Activated T-cell treated with anti-CD3 and anti-CD28 coated beads for 1 hour (primary cell): ENCODE data around the gene CBFA2T2.
"Not testable (repeated sequence)": the region's sequence is repeated elsewhere in the genome, so short reads cannot be mapped to it uniquely, and the experiment has no call there.

Experiments
- DNase-seq: peaks from one replicate; pipeline ENCODE4 v3.0.0-alpha.2; 2020; ENCODE audit warnings: low read depth

The CBFA2T2 gene

DNA sequence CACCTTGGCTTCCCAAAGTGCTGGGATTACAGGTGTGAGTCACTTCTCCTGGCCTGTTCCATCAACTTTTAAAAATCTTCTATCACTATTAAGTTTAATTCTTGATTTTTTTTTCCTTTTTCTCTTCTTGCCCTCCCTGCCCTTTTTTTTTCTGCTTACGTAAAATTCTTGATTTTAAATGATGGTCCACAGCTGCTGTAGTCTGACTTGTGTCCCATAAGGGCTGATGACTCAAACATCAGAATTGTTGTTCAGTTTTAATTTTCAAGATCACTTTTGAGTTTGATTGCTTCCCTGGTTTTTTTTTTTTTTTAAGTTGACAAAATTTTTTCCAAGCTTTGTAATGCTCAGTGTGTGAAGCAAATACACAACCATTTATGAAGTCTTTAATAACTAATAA is 61.9 kb downstream of the CBFA2T2 start:
- no peak for DNase-seq

DNA sequence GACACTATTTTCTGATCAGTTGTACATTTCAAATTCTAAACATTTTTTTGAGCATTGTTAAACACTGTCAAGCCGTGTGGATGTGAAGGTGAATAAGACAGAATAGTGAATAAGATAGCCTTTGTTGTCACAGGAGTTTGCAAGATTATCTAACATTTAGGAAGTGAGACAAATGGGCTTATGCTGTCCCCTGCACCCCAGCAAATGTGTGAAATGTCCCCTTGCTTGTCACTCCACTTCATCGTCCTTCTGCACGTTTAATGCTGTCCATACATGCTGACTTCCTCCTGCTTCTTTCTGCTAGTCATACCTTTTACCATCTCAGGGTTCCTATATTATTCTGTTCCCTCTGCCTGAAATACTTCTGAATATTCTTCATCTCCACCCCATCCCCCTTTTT is 62.6 kb downstream of the CBFA2T2 start:
- no peak for DNase-seq

DNA sequence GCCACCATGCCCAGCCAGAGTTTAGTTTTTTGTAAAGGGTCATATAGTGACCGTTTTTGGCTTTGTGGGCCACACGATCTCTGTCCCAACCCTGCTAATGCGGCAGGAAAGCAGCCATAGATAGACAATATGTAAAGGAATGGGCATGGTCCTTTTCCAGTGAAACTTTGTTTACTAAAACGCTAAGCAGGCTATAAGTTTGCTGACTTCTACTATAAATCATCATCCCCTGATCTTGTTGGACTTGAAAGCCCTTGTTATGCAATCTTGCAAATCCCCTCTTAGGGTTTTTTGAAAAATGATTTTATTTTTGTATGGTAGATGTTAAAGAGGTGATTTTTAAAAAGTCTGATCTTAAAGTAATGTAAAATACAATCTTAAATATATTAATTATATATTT is 63.6 kb downstream of the CBFA2T2 start:
- DNase-seq = no peak

DNA sequence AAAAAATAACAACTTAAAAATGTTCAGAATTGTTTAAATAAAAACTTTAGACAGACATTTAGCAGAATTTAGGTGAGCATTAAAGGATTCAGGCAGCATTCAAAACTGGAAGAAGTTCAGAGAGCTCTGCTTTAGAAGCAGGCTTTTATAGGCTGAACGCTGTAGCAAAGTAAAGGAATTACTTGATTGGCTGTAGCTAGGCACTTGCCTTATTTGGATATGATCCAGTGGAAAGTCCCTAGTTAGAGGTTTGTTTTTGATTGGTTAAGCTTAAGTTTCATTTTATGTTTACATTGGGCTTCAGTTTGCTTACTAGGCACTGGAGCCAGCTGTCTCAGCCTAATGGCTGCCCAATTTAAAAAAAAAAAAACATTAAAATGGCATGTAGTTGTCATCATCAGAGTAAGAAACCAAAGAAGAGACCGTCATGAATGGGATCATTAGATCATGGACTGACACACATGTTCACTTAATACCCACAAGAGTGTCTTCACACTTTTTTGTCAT is 65.1 kb downstream of the CBFA2T2 start:
- peak; percentile 6 for DNase-seq

DNA sequence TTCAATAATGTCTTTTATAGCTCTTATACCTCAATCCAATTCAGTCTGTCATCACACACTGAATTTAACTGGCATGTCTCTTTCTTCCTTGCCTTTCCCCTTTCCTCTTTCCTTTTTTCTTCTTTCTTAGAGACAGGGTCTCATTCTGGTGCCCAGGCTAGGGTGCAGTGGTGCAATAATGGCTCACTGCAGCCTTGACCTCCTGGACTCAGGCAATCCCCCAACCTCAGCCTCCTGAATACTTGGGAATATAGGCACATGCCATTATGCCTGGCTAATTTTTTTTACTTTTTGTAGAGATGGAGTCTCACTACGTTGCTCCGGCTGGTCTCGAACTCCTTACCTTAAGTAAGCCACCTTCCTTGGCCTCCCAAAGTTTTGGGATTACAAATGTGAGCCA is 65.9 kb downstream of the CBFA2T2 start:
- no peak for DNase-seq

DNA sequence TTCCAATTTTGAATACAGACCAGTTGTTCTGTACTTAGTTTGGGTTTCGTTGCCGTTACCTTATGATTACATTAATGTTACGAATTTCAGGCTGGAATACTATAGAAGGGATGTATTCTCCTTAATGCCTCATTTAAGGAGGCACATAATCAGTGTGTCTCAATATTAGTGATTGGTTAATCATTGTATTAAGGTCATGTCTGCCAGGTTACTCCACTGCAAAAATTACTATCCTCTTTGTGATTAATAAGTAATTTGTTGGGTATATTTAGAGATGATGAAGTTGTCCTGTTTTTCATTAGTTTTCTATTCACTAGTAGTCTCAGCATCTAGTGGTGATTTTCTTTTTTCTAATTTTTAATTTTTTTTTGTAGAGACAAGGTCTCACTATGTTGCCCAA is 66.3 kb downstream of the CBFA2T2 start:
- no peak for DNase-seq

DNA sequence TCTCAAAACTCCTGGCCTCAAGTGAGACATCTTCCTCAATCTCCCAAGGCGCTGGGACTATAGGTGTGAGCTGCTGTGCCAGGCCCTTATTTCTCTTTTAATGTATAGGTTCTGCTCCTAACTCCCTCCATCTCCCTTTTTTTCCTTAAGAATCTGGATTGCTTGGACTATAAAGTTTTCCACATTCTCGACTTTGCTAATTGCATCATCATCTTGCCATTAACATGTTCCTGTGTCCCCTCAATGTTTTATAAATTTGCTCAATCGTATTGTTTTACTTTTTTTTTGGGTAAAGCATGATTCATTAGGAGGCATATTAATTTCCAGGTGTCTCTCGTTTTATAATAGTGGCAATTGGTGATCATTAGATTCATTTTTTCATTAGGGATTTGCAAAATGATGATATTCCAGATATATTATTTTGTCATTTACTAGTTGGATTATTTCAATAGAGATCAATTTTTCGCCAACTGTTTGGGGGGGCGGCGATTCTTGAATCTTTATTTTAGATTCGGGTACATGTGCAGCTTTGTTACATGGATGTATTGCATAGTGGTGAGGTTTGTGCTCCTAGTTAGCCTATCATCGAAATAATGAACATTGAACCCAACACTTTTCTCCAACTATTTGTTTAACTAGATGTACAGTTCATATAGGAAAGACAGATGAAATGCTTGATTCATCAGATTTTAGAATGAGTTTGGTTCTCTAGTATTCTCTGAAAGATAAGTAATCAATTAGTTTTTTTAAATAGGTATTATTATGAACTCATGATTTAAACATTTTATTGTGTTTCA is 68.7 kb downstream of the CBFA2T2 start:
- DNase-seq = no peak

DNA sequence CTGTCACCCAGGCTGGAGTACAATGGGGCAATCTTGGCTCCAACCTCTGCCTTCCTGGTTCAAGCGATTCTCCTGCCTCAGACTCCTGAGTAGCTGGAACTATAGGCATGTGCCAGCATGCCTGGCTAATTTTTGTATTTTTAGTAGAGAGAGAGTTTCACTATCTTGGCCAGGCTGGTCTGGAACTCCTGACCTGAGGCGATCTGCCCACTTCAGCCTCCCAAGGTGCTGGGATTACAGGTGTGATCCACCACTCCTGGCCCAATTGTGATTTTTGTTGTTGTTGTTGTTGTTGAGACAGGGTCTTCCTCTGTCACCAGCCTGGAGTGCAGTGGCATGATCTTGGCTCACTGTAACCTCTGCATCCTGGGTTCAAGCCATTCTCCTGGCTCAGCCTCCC is 69.3 kb downstream of the CBFA2T2 start:
- no peak for DNase-seq

DNA sequence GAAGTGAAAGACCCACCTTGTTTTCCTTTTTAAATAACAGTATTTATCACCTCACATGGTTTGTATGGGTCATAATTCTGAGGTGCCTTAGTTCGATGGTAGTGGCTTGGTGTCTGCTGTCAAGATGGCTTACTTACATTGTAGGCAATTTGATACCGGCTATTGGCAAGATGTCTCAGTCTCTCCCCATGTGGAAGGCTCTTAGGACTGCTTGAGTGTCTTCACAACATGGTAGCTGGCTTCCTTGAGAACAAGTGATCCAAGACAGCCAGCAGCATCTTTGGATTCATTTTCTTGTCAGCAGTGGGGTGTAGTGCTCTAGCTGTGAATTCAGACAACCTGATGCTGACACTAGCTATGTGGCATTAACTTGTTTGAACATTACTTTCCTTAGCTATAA is 70.1 kb downstream of the CBFA2T2 start:
- no peak for DNase-seq

DNA sequence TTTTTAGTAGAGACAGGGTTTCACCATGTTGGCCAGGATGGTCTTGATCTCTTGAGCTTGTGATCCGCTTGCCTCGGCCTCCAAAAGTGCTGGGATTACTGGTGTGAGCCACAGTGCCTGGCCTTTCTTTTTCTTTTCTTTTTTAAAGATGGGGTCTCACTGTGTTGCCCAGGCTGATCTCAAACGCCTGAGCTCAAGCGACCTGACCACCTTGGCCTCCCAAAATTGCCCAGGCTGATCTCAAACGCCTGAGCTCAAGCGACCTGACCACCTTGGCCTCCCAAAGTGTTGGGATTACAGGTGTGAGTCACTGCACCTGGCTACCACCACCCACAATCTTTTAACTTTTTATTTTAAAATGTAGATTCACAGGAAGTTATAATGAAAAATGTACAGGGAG is 71.2 kb downstream of the CBFA2T2 start:
- DNase-seq = not testable (repeated sequence)

DNA sequence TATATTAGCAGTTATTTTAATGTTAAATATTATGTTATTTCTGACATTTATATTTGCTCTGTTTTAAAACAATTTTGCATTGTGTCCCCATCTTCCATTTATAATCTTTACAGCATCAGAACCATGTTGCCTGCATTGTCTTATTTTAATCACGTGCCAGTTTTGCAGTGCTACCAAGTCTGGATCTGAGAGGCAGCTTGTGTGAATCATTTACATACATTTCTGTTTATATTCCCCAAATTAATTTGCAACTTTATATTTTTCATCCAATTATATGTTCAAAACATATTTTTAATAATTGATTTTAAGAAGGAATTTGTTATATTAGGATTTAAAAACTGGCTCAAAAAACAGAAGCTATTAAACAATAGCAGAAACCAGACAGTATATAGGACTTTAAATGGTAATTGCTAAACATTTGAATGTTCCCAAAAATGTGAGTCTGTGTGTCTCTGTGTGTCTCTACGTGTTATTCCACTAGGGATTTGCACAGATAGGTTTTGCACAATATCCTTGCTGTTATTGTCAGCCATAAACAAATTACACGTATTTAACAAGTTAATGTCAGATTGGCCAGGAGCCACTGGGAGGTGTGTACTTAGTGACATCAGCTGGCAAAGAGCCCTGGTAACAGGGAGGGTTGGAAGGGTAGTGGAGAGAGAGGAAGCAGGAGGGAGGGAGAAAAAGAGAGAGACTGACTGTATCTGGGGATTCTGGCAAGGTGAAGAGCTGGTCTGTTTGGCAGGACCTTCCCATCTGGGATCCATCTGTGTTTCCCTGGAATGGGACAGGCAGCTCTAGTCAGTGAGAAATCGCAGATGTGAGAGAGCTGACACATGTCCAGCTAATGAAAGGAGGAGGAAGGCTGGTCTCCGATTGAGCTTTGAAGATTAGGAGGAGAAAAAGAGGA is 72.1 kb downstream of the CBFA2T2 start:
- no peak for DNase-seq

DNA sequence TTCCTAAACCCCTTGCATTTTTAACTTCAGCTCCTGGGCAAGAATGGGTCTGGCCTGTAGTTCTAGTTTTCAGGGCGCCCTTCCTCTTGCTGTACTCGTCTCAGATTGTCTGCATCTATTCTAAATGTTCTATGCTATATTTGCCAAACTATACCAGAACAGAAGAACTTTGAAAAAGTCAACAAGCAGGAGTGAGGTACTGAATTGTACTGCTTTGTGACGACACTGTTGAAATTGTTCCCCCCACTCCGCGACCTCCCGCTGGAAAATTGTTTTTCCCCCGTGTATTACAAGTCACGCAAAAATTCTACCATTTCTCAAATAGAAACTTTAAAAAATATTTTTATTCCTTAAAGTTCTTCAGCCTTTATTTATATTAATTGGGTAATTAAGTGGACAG is 73.9 kb downstream of the CBFA2T2 start:
- no peak for DNase-seq

DNA sequence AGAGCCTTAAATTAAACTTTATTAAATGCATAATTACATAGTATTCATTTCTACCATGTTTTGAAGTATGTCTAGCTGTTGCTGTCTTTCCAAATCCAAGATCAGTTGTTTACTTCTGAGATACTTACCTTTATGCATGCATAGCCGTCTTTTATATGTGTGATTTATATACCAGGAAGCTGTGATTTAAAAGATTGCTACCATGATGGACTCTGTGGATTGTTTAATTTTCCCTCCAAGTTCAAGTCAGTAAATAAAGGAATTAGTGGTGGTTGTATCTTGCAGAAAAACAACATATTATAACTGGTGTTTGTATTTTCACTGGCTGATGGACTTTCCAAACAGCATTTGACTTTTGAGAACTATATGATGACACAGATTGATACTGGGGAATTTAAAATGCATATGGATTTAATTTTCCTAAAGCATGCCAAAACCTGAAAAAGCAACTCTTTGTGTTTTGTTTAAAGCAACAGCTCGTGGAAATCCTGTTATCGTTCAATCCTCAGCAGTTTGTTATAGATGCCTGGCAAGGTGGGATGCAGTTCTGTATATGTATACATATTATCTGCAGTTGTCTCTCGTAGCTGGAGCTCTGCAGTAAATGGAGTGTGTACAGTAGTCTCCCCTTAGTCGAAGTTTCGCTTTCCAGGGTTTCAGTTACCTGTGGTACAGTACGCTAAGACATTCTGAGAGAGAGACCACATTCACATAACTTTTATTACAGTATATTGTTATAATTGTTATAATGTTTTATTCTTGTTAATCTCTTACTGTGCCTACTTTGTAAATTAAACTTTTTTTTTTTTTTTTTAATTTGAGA is 77.1 kb downstream of the CBFA2T2 start:
- no peak for DNase-seq

DNA sequence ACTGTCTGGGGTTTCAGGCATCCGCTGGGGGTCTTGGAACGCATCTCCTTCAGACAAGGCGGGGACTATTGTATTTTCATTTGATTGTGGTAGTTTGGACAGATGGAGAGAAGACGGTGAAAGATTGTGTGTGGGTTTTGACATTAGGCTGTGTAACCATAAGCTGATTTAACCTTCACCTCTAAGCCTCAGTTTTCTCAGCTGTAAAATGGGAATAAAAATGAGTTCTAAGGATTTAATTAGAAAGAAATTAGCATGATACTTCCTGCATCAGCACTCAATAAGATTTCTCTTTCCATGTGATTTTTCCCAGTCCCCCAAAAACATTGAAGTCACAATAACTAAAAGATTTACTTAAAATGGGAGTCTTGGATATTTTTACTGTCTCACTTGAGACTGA is 78.1 kb downstream of the CBFA2T2 start:
- no peak for DNase-seq

DNA sequence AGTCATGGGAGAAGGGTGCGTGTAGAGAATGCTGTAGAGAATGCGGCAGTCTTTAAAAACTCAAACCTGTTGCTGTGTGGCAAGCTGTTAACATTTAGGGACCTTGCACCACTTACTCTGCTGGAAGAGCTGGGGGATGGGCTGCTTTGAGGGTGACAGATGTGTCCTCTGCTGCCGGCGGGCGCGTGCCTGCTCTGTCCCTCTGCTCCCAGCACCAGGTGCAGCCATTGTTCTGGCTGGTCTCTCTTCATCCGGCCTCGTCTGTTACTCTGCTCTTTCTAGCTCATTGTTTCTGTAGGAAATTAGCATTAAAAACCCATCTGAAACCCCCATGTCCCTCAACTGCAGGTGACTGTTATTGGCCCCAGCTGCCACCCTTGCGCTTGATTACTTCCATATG is 78.5 kb downstream of the CBFA2T2 start:
- no peak for DNase-seq

DNA sequence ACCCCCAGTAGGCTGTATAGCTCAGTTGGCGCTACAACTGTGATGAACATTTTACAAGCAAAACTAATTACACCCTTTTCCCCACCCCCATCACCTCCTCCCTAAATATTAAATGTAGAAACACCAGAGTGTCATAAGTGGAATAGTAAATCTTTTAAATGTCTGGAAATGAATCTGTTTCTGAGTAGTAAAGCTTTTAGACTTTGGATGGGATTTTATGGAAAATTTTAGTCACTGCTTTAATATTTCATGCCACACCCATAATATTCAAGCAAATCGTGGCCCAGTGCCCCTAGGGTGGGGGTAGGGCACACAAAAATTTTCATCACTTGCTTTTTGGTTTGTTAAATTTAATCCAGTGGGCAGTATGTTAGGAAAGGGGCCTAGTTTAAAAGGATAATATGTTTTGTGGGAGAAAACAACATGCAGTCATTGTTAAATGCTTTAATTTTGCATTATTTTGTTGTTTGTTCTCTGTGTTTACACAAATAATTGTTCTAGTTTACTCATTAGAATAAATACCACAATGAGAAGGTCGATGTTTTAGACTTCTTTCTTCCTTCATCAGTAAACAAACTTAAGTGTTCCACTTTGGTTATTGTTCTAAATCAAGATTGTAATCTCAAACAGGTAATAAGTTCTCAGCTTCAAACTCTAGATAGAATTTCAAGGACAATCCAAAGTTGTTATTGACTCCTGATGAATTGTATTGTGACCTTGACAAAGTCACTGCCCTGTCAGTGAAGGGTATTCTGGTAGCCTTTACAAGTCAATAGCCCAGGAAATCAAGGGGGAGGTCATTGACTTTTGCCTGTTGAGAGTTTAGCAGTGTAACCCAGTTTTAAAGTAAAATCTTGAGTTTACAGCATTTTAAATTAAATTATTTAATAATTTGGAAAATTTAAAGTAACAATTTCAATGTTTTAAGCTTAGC is 79.2 kb downstream of the CBFA2T2 start:
- DNase-seq = no peak

DNA sequence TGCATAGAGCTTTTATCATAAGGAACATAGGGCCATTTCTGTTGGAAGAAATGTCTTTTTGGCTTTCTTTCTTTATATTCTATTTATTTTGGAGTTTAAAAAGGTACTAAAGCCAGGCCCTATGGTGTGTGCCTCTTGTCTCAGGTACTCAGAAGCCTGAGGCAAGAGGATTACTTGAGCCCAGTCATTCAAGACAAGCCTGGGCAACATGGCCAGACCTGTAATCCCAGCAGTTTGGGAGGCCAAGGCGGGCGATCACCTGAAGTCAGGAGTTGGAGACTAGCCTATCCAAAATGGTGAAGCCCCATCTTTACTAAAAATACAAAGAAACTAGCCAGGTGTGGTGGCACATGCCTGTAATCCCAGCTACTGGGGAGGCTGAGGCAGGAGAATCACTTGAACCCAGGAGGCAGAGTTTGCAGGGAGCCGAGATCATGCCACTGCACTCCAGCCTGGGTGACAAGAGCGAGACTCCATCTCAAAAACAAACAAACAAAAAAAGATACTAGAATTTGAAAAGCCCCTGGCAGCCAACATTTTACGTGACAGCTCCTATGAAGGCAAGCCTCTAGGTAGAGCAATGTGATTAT is 80.0 kb downstream of the CBFA2T2 start:
- DNase-seq = no peak

DNA sequence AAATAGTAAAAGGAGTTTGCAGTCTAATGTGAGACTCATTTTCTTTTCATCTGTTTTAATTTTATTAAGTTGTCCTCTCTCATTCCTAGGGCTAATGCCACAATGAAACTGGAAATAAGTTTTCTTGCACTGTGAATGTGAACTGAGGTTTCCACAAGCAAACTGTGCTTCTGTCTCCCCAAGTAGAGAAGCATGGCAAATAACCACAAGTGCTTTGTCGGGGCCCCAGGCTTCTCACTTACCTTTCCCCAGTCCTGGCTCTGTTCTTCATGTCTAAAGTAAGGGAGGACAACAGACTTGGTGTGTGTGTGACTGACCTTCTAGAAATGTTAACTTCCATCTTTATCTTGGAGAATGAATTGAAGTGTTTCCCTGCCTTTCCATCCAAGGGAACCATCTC is 80.8 kb downstream of the CBFA2T2 start:
- no peak for DNase-seq

DNA sequence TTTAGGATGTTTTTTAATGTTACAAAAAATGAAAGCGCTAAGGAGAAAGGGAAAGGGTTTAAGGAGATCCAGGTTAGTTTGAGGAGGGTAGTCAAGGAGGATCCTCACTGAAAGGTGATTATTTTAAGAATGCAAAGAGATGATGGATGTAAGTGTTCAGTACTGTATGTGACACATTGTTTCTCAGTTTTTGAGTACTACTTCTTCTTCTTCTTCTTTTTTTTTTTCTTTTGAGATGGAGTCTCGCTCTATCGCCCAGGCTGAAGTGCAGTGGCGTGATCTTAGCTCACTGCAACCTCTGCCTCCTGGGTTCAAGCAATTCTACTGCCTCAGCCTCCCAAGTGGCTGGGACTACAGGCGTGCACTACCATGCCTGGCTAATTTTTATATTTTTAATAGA is 83.4 kb downstream of the CBFA2T2 start:
- DNase-seq = not testable (repeated sequence)

DNA sequence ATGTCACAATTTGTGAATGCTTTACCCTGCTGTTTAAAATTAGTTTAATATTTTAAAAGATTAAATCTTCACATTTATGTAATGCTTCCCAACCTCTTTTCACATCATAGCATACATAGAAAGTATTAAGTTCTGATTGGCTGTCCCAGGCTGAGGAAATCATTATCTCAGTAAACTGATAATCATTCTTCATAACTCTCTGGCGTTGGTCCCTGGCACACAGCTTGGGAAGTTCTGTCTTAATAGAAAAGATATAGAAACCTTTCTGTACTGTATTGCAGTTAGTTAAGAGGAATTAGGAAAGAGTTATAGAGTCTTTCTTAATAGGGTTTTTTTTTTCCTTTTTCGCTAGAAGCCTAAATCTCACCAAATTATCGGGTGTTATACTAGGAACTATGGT is 85.4 kb downstream of the CBFA2T2 start:
- DNase-seq = no peak
